Nucleus accumbens (tissue), 56 donors: ENCODE measurements around the gene C11orf58.

Experiments used
- DNase-seq, 56 donors: peaks; one replicate each; lab custom pipeline; 2025; lab: John Stamatoyannopoulos, UW

C11orf58 gene

GRCh38 chr11:16767137-16767536 lies 28.7 kb downstream of the C11orf58 start:
- DNase-seq: no peak

GRCh38 chr11:16767957-16768356 lies 29.5 kb downstream of the C11orf58 start:
- DNase-seq: no peak

GRCh38 chr11:16769386-16769785 lies 30.9 kb downstream of the C11orf58 start:
- no peak for DNase-seq

- no peak for DNase-seq
Measured at GRCh38 chr11:16770016-16770415, 31.6 kb downstream of the C11orf58 start.

- DNase-seq: no peak
Measured at GRCh38 chr11:16771350-16772140, 33.1 kb downstream of the C11orf58 start.

GRCh38 chr11:16772141-16772512 lies 33.7 kb downstream of the C11orf58 start:
- no peak for DNase-seq

- DNase-seq: no peak
Measured at GRCh38 chr11:16773981-16774935, 35.8 kb downstream of the C11orf58 start.

GRCh38 chr11:16774936-16775613 lies 36.6 kb downstream of the C11orf58 start:
- no peak for DNase-seq

- no peak for DNase-seq
Measured at GRCh38 chr11:16775614-16776283, 37.3 kb downstream of the C11orf58 start.

GRCh38 chr11:16776711-16777612 lies 38.5 kb downstream of the C11orf58 start:
- peak in 2 of 56 donors; percentile 21 to 29 for DNase-seq

- no peak for DNase-seq
Measured at GRCh38 chr11:16777613-16777975, 39.1 kb downstream of the C11orf58 start.

- DNase-seq: no peak
Measured at GRCh38 chr11:16778286-16778685, 39.8 kb downstream of the C11orf58 start.

- DNase-seq: no peak
Measured at GRCh38 chr11:16778876-16779275, 40.4 kb downstream of the C11orf58 start.

- no peak for DNase-seq
Measured at GRCh38 chr11:16779436-16779835, 41.0 kb downstream of the C11orf58 start.

GRCh38 chr11:16780146-16780545 lies 41.7 kb downstream of the C11orf58 start:
- DNase-seq: peak in 1 of 56 donors; percentile 8

- DNase-seq: no peak
Measured at GRCh38 chr11:16780698-16781550, 42.5 kb downstream of the C11orf58 start.

GRCh38 chr11:16781936-16782919 lies 43.8 kb downstream of the C11orf58 start:
- DNase-seq: no peak
